Liver (tissue), 9 donors: ENCODE results near the gene VRTN. TPM values are rescaled to one million over a fixed set of nuclear protein-coding genes. Genes with fewer than 3 reads are reported as not detected.
"Not testable (repeated sequence)": the region's sequence is repeated elsewhere in the genome, so short reads cannot be mapped to it uniquely, and the experiment has no call there.

ENCODE experiments used
- DNase-seq: peaks from one replicate; pipeline ENCODE4 v3.0.0-alpha.2; 2017; ENCODE audit warnings: low spot score
- H3K27ac ChIP-seq, 2 donors: one replicate each; pipeline ENCODE4 v1.7.0; 2013; ENCODE audit warnings: inconsistent platforms in 2 of 2, low read length in 2 of 2, control low read depth in 1 of 2, low read depth in 1 of 2, mild to moderate bottlenecking in 1 of 2
- H3K27me3 ChIP-seq, 4 donors: one replicate each; pipeline versions ENCODE4 v1.6.1 to v1.7.0; 2013; ENCODE audit warnings: low read length in 3 of 4, inconsistent platforms in 1 of 4, mild to moderate bottlenecking in 1 of 4, moderate library complexity in 1 of 4; ENCODE audit not compliant: control insufficient read depth in 4 of 4, insufficient read depth in 4 of 4
- H3K36me3 ChIP-seq, 4 donors: one replicate each; pipeline versions ENCODE4 v1.6.1 to v1.7.0; 2013; ENCODE audit warnings: low read length in 3 of 4, mild to moderate bottlenecking in 3 of 4, low read depth in 1 of 4, moderate library complexity in 1 of 4; ENCODE audit not compliant: control insufficient read depth in 4 of 4, insufficient read depth in 3 of 4
- H3K4me1 ChIP-seq, 4 donors: one replicate each; pipeline versions ENCODE4 v1.6.1 to v1.7.0; 2013; ENCODE audit warnings: low read length in 3 of 4, mild to moderate bottlenecking in 3 of 4, moderate library complexity in 1 of 4; ENCODE audit not compliant: control insufficient read depth in 4 of 4, insufficient read depth in 4 of 4
- H3K4me3 ChIP-seq, 3 donors: one replicate each; pipeline versions ENCODE4 v1.6.1 to v1.7.0; 2013; ENCODE audit warnings: low read length in 3 of 3, control low read depth in 1 of 3, low read depth in 1 of 3, mild to moderate bottlenecking in 1 of 3
- H3K9ac ChIP-seq, 2 donors: one replicate each; pipeline ENCODE4 v1.7.0; 2013; ENCODE audit warnings: low read length in 2 of 2, mild to moderate bottlenecking in 2 of 2, moderate library complexity in 2 of 2, control low read depth in 1 of 2, low read depth in 1 of 2
- H3K9me3 ChIP-seq, 4 donors: one replicate each; pipeline versions ENCODE4 v1.6.1 to v1.7.0; 2013; ENCODE audit warnings: low read length in 3 of 4; ENCODE audit not compliant: control insufficient read depth in 4 of 4
- CTCF ChIP-seq: fragments of 150-350 bp; IDR thresholded peaks from 2 replicates; pipeline ENCODE4 v1.5.1; 2017; ENCODE audit warnings: improper control_type of control experiment, low read depth, low read length; ENCODE audit not compliant: missing input control
- EGR1 ChIP-seq, 2 donors: IDR thresholded peaks; 2 replicates each; pipeline ENCODE4 v1.6.1; 2016 to 2018; ENCODE audit warnings: antibody characterized with exemption in 2 of 2, low read depth in 2 of 2
- FOXA1 ChIP-seq: IDR thresholded peaks from 2 replicates; pipeline ENCODE4 v1.6.1; 2016; ENCODE audit warnings: antibody characterized with exemption
- FOXA2 ChIP-seq: IDR thresholded peaks from 2 replicates; pipeline ENCODE4 v1.6.1; 2016; ENCODE audit warnings: antibody characterized with exemption
- GABPA ChIP-seq, 2 donors: IDR thresholded peaks in 1 of 2; conservative IDR thresholded peaks in 1 of 2; 2 replicates each; pipeline ENCODE4 v1.6.1; 2016; ENCODE audit warnings: antibody characterized with exemption in 2 of 2, mild to moderate bottlenecking in 1 of 2, moderate library complexity in 1 of 2
- HNF4A ChIP-seq, 2 donors: conservative IDR thresholded peaks; 2 replicates each; pipeline ENCODE4 v1.6.1; 2016; ENCODE audit warnings: antibody characterized with exemption in 2 of 2, mild to moderate bottlenecking in 2 of 2
- HNF4G ChIP-seq: IDR thresholded peaks from 2 replicates; pipeline ENCODE4 v1.6.1; 2016; ENCODE audit warnings: antibody characterized with exemption
- JUND ChIP-seq, 2 donors: IDR thresholded peaks; 2 replicates each; pipeline ENCODE4 v1.6.1; 2016; ENCODE audit warnings: antibody characterized with exemption in 2 of 2
- MAX ChIP-seq: IDR thresholded peaks from 2 replicates; pipeline ENCODE4 v1.6.1; 2016; ENCODE audit warnings: antibody characterized with exemption
- NR2F2 ChIP-seq: IDR thresholded peaks from 2 replicates; pipeline ENCODE4 v1.6.1; 2016; ENCODE audit warnings: antibody characterized with exemption
- RAD21 ChIP-seq, 2 donors: IDR thresholded peaks; 2 replicates each; pipeline ENCODE4 v1.6.1; 2016; ENCODE audit warnings: antibody characterized with exemption in 2 of 2, mild to moderate bottlenecking in 2 of 2
- REST ChIP-seq: IDR thresholded peaks from 2 replicates; pipeline ENCODE4 v1.6.1; 2016; ENCODE audit warnings: antibody characterized with exemption, mild to moderate bottlenecking
- RXRA ChIP-seq, 2 donors: IDR thresholded peaks; 2 replicates each; pipeline ENCODE4 v1.6.1; 2017 to 2018; ENCODE audit warnings: antibody characterized with exemption in 2 of 2, mild to moderate bottlenecking in 1 of 2
- SP1 ChIP-seq: IDR thresholded peaks from 2 replicates; pipeline ENCODE4 v1.6.1; 2018; ENCODE audit warnings: antibody characterized with exemption, mild to moderate bottlenecking
- TAF1 ChIP-seq: conservative IDR thresholded peaks from 2 replicates; pipeline ENCODE4 v1.6.1; 2016; ENCODE audit warnings: antibody characterized with exemption, mild to moderate bottlenecking
- YY1 ChIP-seq: IDR thresholded peaks from 2 replicates; pipeline ENCODE4 v1.6.1; 2016; ENCODE audit warnings: antibody characterized with exemption, mild to moderate bottlenecking
- ZBTB33 ChIP-seq: IDR thresholded peaks from 2 replicates; pipeline ENCODE4 v1.6.1; 2016; ENCODE audit warnings: antibody characterized with exemption
- WGBS: extraction: QIAGEN DNeasy Blood & Tissue Kit; methylation state at CpG from one replicate; pipeline ENCODE4 v1.1.7; 2013; 5-methylcytosine and 5-hydroxymethylcytosine counted together
- polyA plus RNA-seq, 2 donors: library from polyadenylated mRNA; stranded (reverse) in 1 of 2; unstranded in 1 of 2; fragments of 200-250 nt in 1 of 2; fragments of >200 nt in 1 of 2; fragmentation: Nextera tagmentation in 1 of 2; extraction: Ambion mirVana in 1 of 2; gene quantifications; one replicate each; pipeline versions ENCODE4 v1.2.1 to v1.2.3, GENCODE V29; 2013 to 2015
- total RNA-seq, 2 donors: library from RNA; depleted of rRNA; stranded (reverse); fragments of >200 nt; gene quantifications; one replicate each; pipeline ENCODE4 v1.2.3, GENCODE V29; 2014
- donor health status: healthy.
- donor health status: healthy.
- donor health status: healthy.
- donor health status: healthy.
- donor health status: healthy.

Gene VRTN
- total and polyA plus RNA-seq, 4 donors, result not detected

GRCh38 chr14:74380845-74381244 lies 32.6 kb downstream of the VRTN start (continued):
- TF ChIP-seq JUND (IDR thresholded peaks at IDR 0.05) (no peak), CTCF (no peak), EGR1 (IDR thresholded peaks at IDR 0.05; ENCODE audit: low read depth in 2 of 2) (no peak), TAF1 (no peak), SP1 (no peak), FOXA1 (no peak)

- not testable (repeated sequence) for H3K4me3 ChIP-seq, H3K9me3 ChIP-seq, DNase-seq, H3K27ac ChIP-seq, H3K36me3 ChIP-seq, H3K27me3 ChIP-seq, H3K4me1 ChIP-seq, H3K9ac ChIP-seq
- WGBS, result 86% methylated on average over 10 of the region's 10 CpGs
Measured at GRCh38 chr14:74381571-74381970, 33.3 kb downstream of the VRTN start.

- TF ChIP-seq HNF4A (conservative IDR thresholded peaks at IDR 0.05) (no peak), NR2F2 (no peak), SP1 (no peak), REST (no peak), JUND (IDR thresholded peaks at IDR 0.05) (no peak), FOXA2 (no peak), TAF1 (no peak), FOXA1 (no peak), RAD21 (IDR thresholded peaks at IDR 0.05) (no peak), CTCF (no peak), EGR1 (IDR thresholded peaks at IDR 0.05; ENCODE audit: low read depth in 2 of 2) (no peak), YY1 (no peak), GABPA (IDR thresholded peaks at IDR 0.05 in 1 of 2, conservative IDR thresholded peaks at IDR 0.05 in 1 of 2) (no peak), RXRA (IDR thresholded peaks at IDR 0.05) (no peak), HNF4G (no peak), MAX (no peak), ZBTB33 (no peak)
- H3K4me1 ChIP-seq, result no peaks in the 10 kb centered on the region
- no peak overlapping the region for H3K27ac ChIP-seq
- H3K36me3 ChIP-seq, result no peaks in the 10 kb centered on the region
- no peak for DNase-seq
- H3K4me3 ChIP-seq, result no peak overlapping the region
- H3K9ac ChIP-seq, result no peak overlapping the region
- H3K9me3 ChIP-seq, result no peaks in the 10 kb centered on the region
- 91% methylated on average over 4 of the region's 4 CpGs for WGBS
- H3K27me3 ChIP-seq, result no peaks in the 10 kb centered on the region
Measured at GRCh38 chr14:74382231-74382630, 34.0 kb downstream of the VRTN start.
